ENCODE data around the gene TMEM119.

The TMEM119 gene

DNA sequence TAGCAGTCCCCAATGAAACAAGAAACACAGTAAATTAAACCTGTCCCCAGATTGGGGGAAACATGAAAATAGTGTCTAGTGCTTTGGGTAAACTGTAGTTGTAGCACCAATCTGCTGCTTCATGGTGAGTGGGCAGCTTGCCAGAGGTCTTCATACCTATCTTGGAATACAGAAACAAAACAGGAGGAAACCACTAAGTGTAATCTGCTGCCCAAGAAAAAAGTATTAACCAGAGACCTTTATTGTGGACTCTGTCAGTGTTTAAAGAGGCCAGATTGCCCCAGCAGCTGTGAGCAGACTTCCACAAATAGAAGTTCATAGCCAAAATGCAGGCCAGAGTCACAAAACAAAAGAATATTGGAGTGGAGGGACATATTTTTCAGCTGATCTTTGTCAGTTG lies 33.2 kb downstream of the TMEM119 start:
- POLR2A ChIA-PET, result no interaction called here

DNA sequence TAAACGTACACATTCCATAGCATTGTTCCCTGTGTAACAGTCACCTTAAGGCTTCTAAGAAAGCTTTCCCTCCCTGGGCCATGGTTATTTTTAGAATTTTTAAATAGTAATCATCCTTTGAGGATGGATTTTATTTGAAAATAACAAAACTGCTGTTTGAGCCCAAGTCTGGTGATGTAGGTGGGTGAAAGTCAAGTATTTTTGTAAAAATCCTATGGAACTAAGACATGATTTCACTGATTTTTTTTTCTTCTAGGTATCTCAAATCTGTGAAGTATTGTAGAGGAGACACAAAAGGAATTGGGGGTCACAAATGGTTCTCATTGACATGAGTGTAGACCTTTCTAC lies 34.1 kb downstream of the TMEM119 start:
- no peak for TF ChIP-seq CTCF (IDR thresholded peaks at IDR 0.05; ENCODE audit: control extremely low read depth, extremely low read depth, low read depth, missing control alignments)
- ChIA-PET CTCF (interaction anchor here (0.6 to 22.9 kb wide), 17 partner anchors 9 to 529 kb away, joined by 3 to 543 read pairs (median 6); partner anchors contain the start of genes ALKBH2 and SELPLG), POLR2A (no interaction called here)
- no peak for DNase-seq (ENCODE audit: extremely low spot score)

More for the DNA sequence above, 33.2 kb downstream of the TMEM119 start:
- DNase-seq (ENCODE audit: extremely low spot score), result no peak
- no peak for TF ChIP-seq CTCF (IDR thresholded peaks at IDR 0.05; ENCODE audit: control extremely low read depth, extremely low read depth, low read depth, missing control alignments)
- CTCF ChIA-PET, result interaction anchor here (0.9 to 22.9 kb wide), 13 partner anchors 8 to 530 kb away, joined by 3 to 543 read pairs (median 8); partner anchors contain the start of genes ALKBH2 and SELPLG

- peak; percentile 83 for TF ChIP-seq CTCF (IDR thresholded peaks at IDR 0.05; ENCODE audit: control extremely low read depth, extremely low read depth, low read depth, missing control alignments)
- ChIA-PET POLR2A (interaction anchor here (1.1 kb wide), 2 partner anchors 31 to 72 kb away, joined by 3 read pairs; no protein-coding TSS in a partner anchor), CTCF (interaction anchor here (0.6 to 22.9 kb wide), 17 partner anchors 9 to 529 kb away, joined by 3 to 543 read pairs (median 5); partner anchors contain the start of gene ALKBH2)
- peak; percentile 75 for DNase-seq (ENCODE audit: extremely low spot score)
These were observed 34.6 kb downstream of the TMEM119 start for GRCh38 chr12:108563136-108563803.

DNA sequence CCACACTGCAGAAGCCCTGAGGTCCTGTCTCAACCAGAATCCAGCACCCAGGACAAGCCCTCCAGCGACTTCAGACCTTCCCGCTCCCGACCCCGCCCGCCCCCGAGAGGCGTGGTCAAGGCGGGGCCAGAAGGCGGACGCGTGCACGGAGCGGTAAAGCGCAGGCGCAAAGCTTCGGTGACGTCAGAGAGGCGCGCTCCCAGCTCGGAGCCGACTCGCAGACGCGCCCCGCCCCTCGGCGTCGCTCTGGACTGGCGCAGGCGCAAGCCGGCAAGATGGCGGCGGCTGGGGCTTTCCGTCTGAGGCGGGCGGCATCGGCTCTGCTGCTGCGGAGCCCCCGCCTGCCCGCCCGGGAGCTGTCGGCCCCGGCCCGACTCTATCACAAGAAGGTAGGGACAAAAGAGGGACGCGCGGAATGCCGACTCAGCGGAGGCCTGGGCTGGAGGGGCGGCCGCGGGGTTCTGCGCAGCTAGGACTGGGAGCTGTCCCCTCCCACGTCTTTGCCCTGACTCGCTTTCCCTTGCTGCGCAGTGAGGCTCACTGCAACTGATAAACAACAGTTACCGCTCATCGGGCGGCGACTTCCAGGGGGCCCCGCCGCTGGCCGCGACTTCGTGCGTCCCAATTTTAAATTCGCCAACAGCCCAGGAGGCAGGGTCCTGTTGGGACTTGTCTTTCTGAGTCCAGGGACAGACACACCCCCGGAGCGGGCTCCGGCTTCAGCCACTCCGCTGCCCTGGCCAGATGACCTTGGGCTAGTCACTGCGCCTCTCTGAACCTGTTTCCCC lies 35.3 kb downstream of the TMEM119 start, which contains the start of gene ISCU:
ISCU (plus strand) TSS at position 249 of the 788 bp plus-strand sequence; CDS start at position 276, 27 bp downstream.
- DNase-seq (ENCODE audit: extremely low spot score), result peak; percentile 98
- ChIA-PET CTCF (interaction anchor here (0.9 to 22.9 kb wide), 11 partner anchors 9 to 388 kb away, joined by 3 to 543 read pairs (median 4); no protein-coding TSS in a partner anchor), POLR2A (interaction anchor here (0.6 to 1.1 kb wide), 5 partner anchors 13 to 73 kb away, joined by 3 read pairs; no protein-coding TSS in a partner anchor)
- no peak for TF ChIP-seq CTCF (IDR thresholded peaks at IDR 0.05; ENCODE audit: control extremely low read depth, extremely low read depth, low read depth, missing control alignments)

GRCh38 chr12:108561852-108562347 lies 36.0 kb downstream of the TMEM119 start:
- TF ChIP-seq CTCF (IDR thresholded peaks at IDR 0.05; ENCODE audit: control extremely low read depth, extremely low read depth, low read depth, missing control alignments), result no peak
- ChIA-PET CTCF (interaction anchor here (0.9 to 22.9 kb wide), 12 partner anchors 9 to 389 kb away, joined by 3 to 543 read pairs (median 4); no protein-coding TSS in a partner anchor), POLR2A (interaction anchor here (0.6 to 1.1 kb wide), 5 partner anchors 12 to 74 kb away, joined by 3 read pairs; no protein-coding TSS in a partner anchor)
- no peak for DNase-seq (ENCODE audit: extremely low spot score)
